Heart left ventricle (tissue), 16 donors: ENCODE measurements around the gene RGSL1. TPM values are rescaled to one million over a fixed set of nuclear protein-coding genes. Genes with fewer than 3 reads are reported as not detected.
A peak's percentile ranks its signal among the peaks of the same experiment; 100 is the strongest.

Source experiments
- ATAC-seq, 4 donors: fragments of 200-7000 bp; cut with Tn5 transposase; one replicate each; pipeline ENCODE4 v1.9.1; 2020 to 2022; ENCODE audit warnings: moderate library complexity in 4 of 4, mild to moderate bottlenecking in 3 of 4, moderate number of reproducible peaks in 1 of 4
- DNase-seq, 5 donors: peaks; one replicate each; pipeline ENCODE4 v3.0.0-alpha.2; 2020
- H3K27ac ChIP-seq, 12 donors: fragments of 200-600 bp; sonication (generic) in 4 of 12; one replicate each; pipeline versions ENCODE4 v1.5.0 to v1.8.0; 2016 to 2022; ENCODE audit warnings: mild to moderate bottlenecking in 2 of 12
- H3K27me3 ChIP-seq, 9 donors: fragments of 200-600 bp; sonication (generic) in 2 of 9; one replicate each; pipeline versions ENCODE4 v1.5.1 to v1.8.0; 2016 to 2022; ENCODE audit warnings: mild to moderate bottlenecking in 3 of 9
- H3K36me3 ChIP-seq, 9 donors: fragments of 200-600 bp; sonication (generic) in 2 of 9; one replicate each; pipeline versions ENCODE4 v1.5.0 to v1.8.0; 2018 to 2022; ENCODE audit warnings: mild to moderate bottlenecking in 2 of 9
- H3K4me1 ChIP-seq, 12 donors: fragments of 200-600 bp; sonication (generic) in 4 of 12; one replicate each; pipeline versions ENCODE4 v1.5.0 to v1.8.0; 2016 to 2022; ENCODE audit warnings: mild to moderate bottlenecking in 3 of 12
- H3K4me3 ChIP-seq, 12 donors: fragments of 200-600 bp; sonication (generic) in 4 of 12; one replicate each; pipeline versions ENCODE4 v1.5.0 to v1.8.0; 2017 to 2022; ENCODE audit warnings: mild to moderate bottlenecking in 9 of 12, moderate library complexity in 4 of 12
- H3K9me3 ChIP-seq, 12 donors: fragments of 200-600 bp; sonication (generic) in 4 of 12; one replicate each; pipeline versions ENCODE4 v1.5.0 to v1.8.0; 2016 to 2022; ENCODE audit warnings: mild to moderate bottlenecking in 1 of 12
- CTCF ChIP-seq, 12 donors: fragments of 200-600 bp; sonication (generic) in 4 of 12; IDR thresholded peaks; one replicate each; pipeline versions ENCODE4 v1.5.0 to v1.8.0; 2018 to 2022; ENCODE audit warnings: antibody characterized with exemption in 12 of 12, mild to moderate bottlenecking in 5 of 12
- POLR2A ChIP-seq, 2 donors: fragments of 450-650 bp; IDR thresholded peaks; one replicate each; pipeline ENCODE4 v1.6.1; 2017; ENCODE audit warnings: antibody characterized with exemption in 2 of 2, mild to moderate bottlenecking in 2 of 2, moderate library complexity in 2 of 2
- WGBS, 4 donors: extraction: QIAGEN DNeasy Blood & Tissue Kit in 2 of 4; methylation state at CpG; one replicate each; pipeline versions ENCODE4 v1.1.5 to v1.1.7; 2013 to 2018; 5-methylcytosine and 5-hydroxymethylcytosine counted together
- intact Hi-C, 10 donors: fragments of 100-400 bp; cut with DNase I; formaldehyde crosslinking; loops; one replicate each; pipeline versions ENCODE4 v1.11.1 to v1.14.2; 2022
- polyA plus RNA-seq, 2 donors: library from polyadenylated mRNA; stranded (reverse); fragments of 200-250 nt; gene quantifications; one replicate each; pipeline ENCODE4 v1.2.3, GENCODE V29; 2013
- total RNA-seq, 9 donors: library from RNA; depleted of rRNA in 2 of 9; stranded (reverse); fragments of >200 nt in 2 of 9; fragmentation: NEBNext Ultra II Directional in 3 of 9; extraction: Animal tissue kit (Norgen Biotek cat#: 25700) in 3 of 9; gene quantifications; one replicate each; pipeline versions ENCODE4 v1.1.0 to v1.2.4, GENCODE V29; 2016 to 2023
- donor health status: ischemic (EF 13 %, LVEDD 7.1; RV severe dilation, severe dysfunction).
- donor health status: healthy with polysubstance abuse.
- donor health status: DM: no; HTN: yes; CAD: no.
- donor health status: DM: no; HTN: no; CAD: no.
- donor health status: ischemic (EF 25% LVEDD 6.9; RV normal size, moderate dysfunction).
- donor health status: ischemic (EF 25% LVEDD 5.7; RV mildly dilated, moderate dysfunction).
- donor health status: healthy.
- donor health status: DM: yes; HTN: yes; CAD: no.
- donor health status: ischemic (EF 35%, LVEDD 5.7; RV mildly dilated, moderate dysfunction).
- donor health status: nonischemic (EF 11% LVEDD 7.7; RV severe dilation, severe dysfunction).
- donor health status: DM: yes; HTN: yes; CAD: no.
- donor health status: PGD.
- donor health status: ischemic (EF 29% LVEDD 5.4; RV normal size, mild dysfunction).
- donor health status: nonischemic (EF 23%, LVEDD 6.1; RV moderate dilation, normal function).

The RGSL1 gene
- total and polyA plus RNA-seq, 11 donors, result not detected

- ATAC-seq, result no peak
- intact Hi-C loops, result no loop called here
- no peak for DNase-seq
- 74 to 97% (median 94%) methylated on average over 2 of the region's 2 CpGs for WGBS, 4 donors
- Histone ChIP-seq H3K4me1 (no peaks in the 10 kb centered on the region), H3K27me3 (no peaks in the 10 kb centered on the region), H3K36me3 (peaks cover 0 to 30% (median 16%) of the 10 kb centered on the region in 9 donors), H3K9me3 (peaks cover 0 to 10% (median 0%) of the 10 kb centered on the region in 12 donors), H3K4me3 (no peak overlapping the region), H3K27ac (no peak overlapping the region)
- no peak for TF ChIP-seq POLR2A (IDR thresholded peaks at IDR 0.05)
- no peak for TF ChIP-seq CTCF (IDR thresholded peaks at IDR 0.05)
These were observed 120.6 kb downstream of the RGSL1 start for GRCh38 chr1:182570611-182570970.

GRCh38 chr1:182574156-182574555 is 124.2 kb downstream of the RGSL1 start:
- intact Hi-C loops, result no loop called here
- Histone ChIP-seq H3K4me3 (no peak overlapping the region), H3K4me1 (peaks cover 0 to 5% (median 0%) of the 10 kb centered on the region in 12 donors), H3K9me3 (no peaks in the 10 kb centered on the region), H3K36me3 (peaks cover 0 to 60% (median 43%) of the 10 kb centered on the region in 9 donors), H3K27me3 (no peaks in the 10 kb centered on the region), H3K27ac (no peak overlapping the region)
- WGBS, 4 donors, result 94 to 98% (median 95%) methylated on average over 4 of the region's 4 CpGs
- DNase-seq (no peak), ATAC-seq (no peak)
- TF ChIP-seq POLR2A (IDR thresholded peaks at IDR 0.05) (no peak), CTCF (IDR thresholded peaks at IDR 0.05) (no peak)

- H3K27ac ChIP-seq, result no peak overlapping the region
- DNase-seq (no peak), ATAC-seq (peak in 1 of 4 donors; percentile 65)
- no peaks in the 10 kb centered on the region for H3K27me3 ChIP-seq
- H3K4me1 ChIP-seq, result peaks cover 0 to 5% (median 0%) of the 10 kb centered on the region in 12 donors
- no peak overlapping the region for H3K4me3 ChIP-seq
- no peak for TF ChIP-seq POLR2A (IDR thresholded peaks at IDR 0.05)
- TF ChIP-seq CTCF (IDR thresholded peaks at IDR 0.05), result no peak
- WGBS, 4 donors, result 64 to 76% (median 74%) methylated on average over 3 of the region's 3 CpGs
- H3K36me3 ChIP-seq, result peaks cover 0 to 75% (median 58%) of the 10 kb centered on the region in 9 donors
- intact Hi-C loops, result no loop called here
- H3K9me3 ChIP-seq, result no peaks in the 10 kb centered on the region
These were observed 125.7 kb downstream of the RGSL1 start for GRCh38 chr1:182575540-182576149.

- intact Hi-C loops, result loop anchor here in 2 of 10 donors (10.0 kb wide), 3 partner anchors 126 to 496 kb away; partner anchors contain the start of gene RGSL1 (in 1 of the 2)
- no peak for DNase-seq
- Histone ChIP-seq H3K27ac (no peak overlapping the region), H3K27me3 (no peaks in the 10 kb centered on the region), H3K4me3 (no peak overlapping the region), H3K4me1 (peaks cover 0 to 23% (median 4%) of the 10 kb centered on the region in 12 donors), H3K9me3 (no peaks in the 10 kb centered on the region), H3K36me3 (peaks cover 0 to 72% (median 70%) of the 10 kb centered on the region in 9 donors)
- no peak for TF ChIP-seq CTCF (IDR thresholded peaks at IDR 0.05)
- no peak for TF ChIP-seq POLR2A (IDR thresholded peaks at IDR 0.05)
- no peak for ATAC-seq
- WGBS, 4 donors, result 94 to 96% (median 94%) methylated on average over 2 of the region's 2 CpGs
These were observed 130.8 kb downstream of the RGSL1 start for GRCh38 chr1:182580736-182581135.
